Measurements from ENCODE around the gene SLMAP.

SLMAP gene

GRCh38 chr3:57755741-57756527, at the start of gene SLMAP:
SLMAP (plus strand) TSS chr3:57756309; CDS start chr3:57757652, 1,343 bp downstream.
- DNase-seq (ENCODE audit: low spot score), result peak; percentile 94

DNA sequence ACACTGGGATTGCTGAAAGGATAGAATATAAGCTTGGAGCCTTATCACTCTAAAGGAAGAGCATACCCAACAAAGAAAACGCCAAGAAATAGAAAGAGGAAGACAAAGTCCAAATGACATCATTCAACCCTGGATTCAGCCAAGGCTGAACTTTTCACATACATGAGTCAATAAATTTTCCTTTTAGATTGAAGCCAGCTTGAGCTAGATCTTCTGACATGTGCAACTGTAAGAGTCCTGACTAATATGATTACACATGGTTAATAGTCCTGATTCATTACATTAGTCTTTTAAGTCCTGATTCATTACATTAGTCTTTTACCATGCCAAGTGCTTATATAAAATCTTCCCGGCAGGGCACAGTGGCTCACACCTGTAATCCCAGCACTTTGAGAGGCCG, 49.6 kb upstream of the SLMAP start:
- DNase-seq (ENCODE audit: low spot score), result peak; percentile 65

- DNase-seq (ENCODE audit: low spot score), result no peak
These were observed 47.1 kb upstream of the SLMAP start for GRCh38 chr3:57709031-57709430.

DNA sequence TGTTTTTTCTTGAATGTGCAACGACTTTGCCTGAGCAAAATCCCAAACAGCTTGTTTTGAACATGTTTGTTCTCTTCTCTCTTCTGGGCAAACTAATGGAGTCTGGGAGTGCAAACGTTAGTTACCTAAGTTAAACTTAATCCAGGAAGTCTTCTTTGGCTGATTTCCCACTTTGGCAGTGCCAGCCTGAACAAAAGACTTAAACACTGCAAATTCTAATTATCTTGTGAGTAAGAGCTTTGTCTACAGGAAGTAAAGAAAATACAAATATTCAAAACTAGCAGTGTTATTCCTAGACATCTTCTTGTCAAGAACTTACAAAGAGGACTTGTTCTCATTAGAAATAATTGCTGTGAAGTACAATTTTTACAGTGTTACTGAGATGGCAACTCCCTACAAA, 46.5 kb upstream of the SLMAP start:
- DNase-seq (ENCODE audit: low spot score), result no peak

- no peak for DNase-seq (ENCODE audit: low spot score)
These were observed 40.4 kb upstream of the SLMAP start for GRCh38 chr3:57715686-57716085.

DNA sequence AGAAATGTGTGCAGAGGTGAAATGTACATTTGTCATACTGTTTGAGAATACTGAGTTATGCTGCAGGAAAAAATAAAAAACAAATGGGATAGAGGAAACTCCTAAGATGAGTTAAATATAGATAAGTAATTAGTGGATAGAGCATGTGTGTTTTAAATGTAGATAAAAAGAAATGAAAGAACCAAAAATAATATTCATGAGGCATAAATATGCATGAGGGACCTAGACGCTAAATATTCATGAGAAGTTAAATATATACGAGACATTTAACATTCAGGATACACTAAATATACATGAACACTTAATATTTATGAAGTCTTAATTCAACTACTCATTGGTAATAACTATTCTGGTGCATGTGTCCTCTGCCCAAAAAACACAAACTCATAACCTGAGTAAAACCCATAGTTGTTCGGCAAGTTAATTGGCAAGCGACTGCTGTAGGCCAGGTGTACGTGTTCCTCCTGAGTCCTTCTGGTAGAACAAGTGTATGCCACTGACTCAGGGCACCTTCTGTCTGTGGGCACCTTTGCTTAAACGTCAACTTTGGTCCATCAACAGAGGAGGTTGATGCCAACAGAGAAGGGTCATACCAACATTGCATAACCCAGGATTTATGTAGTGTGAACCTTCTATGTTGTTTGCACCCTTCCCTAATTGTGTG, 38.8 kb upstream of the SLMAP start:
- DNase-seq (ENCODE audit: low spot score), result no peak

GRCh38 chr3:57718118-57718517, 38.0 kb upstream of the SLMAP start:
- no peak for DNase-seq (ENCODE audit: low spot score)

GRCh38 chr3:57726397-57726796, 29.7 kb upstream of the SLMAP start:
- no peak for DNase-seq (ENCODE audit: low spot score)

DNA sequence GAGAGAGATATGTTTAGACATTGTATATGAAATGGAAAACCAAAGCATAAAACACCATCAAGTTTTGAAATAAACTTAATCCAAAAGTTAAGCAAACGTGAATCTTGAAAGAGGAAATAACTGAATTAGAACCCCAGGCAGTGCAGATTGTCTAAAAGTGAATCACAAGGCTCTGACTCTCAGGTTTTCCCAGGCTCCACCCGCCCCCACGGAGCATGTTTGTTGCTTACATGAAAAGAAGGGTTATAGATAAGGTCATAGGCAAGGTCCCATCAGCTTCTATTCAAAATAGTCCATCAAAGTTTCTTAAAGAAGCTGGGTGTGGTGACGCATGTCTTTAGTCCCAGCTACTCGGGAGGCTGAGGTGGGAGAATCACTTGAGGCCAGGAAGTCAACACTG, 29.0 kb upstream of the SLMAP start:
- DNase-seq (ENCODE audit: low spot score), result no peak

DNA sequence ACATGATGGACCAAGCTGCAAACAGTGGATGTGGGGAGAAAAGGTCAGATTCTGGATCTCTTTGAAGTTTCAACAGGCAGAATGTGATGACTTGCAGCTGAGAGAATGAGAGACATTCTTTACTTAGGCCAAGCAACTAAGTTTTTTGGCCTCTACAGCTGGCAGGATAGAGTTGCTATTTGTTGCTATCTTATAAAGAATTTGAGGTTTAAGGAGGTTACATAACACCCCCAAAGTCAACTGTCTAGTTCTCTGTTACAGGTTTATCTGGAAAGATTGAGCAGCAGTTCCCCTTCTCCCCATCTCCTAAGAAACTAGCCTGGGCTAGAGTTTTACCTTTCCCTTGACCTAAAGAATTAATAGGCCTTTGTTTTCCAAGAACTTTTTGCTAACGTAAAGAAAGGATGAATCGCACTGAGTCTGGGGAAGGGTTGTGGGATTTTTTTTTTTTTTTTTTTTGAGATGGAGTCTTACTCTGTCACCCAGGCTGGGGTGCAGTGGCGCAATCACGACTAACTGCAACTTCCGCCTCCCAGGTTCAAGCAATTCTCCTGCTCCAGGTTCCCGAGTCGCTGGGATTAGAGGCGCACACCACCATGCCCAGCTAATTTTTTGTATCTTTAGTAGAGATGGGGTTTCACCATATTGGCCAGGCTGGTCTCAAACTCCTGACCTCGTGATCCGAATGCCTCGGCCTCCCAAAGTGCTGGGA, 26.6 kb upstream of the SLMAP start:
- DNase-seq (ENCODE audit: low spot score), result peak; percentile 20

GRCh38 chr3:57730682-57731081, 25.4 kb upstream of the SLMAP start:
- no peak for DNase-seq (ENCODE audit: low spot score)

DNA sequence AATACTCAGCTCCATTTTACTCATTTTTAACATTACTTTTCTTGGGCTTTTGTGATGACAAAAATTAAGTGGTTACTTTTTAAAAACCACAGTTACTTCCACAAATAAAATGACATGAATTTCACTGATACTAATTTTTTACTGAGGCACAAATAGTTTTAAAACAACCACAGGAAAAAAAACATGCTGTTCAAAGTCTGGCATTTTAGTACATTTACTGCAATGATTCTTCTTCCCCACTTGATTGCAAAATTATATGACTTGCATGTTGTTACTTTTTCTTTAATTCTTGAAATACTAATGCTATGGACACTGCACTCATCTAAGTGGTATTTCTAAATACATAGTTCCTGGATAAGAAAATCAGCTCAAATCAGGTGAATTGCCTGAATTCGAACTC, 24.8 kb upstream of the SLMAP start:
- no peak for DNase-seq (ENCODE audit: low spot score)

- DNase-seq (ENCODE audit: low spot score), result peak; percentile 52
These were observed 22.3 kb upstream of the SLMAP start for GRCh38 chr3:57733790-57734189.

- no peak for DNase-seq (ENCODE audit: low spot score)
These were observed 20.7 kb upstream of the SLMAP start for GRCh38 chr3:57735405-57735804.

DNA sequence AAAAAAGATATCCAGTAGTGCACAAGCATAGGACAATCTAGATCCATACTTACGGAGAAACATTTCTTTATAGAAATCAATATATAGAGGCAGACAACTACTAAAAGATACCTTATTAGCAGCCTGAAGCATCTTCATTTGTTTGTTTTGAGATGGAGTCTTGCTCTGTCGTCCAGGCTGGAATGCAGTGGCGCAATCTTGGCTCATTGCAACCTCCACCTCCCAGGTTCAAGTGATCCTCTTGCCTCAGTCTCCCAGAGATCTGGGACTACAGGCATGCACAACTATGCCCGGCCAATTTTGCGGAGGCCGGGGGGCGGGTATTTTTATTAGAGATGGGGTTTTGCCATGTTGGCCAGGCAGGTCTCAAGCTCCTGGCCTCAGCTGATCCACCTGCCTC, 18.3 kb upstream of the SLMAP start:
- DNase-seq (ENCODE audit: low spot score), result no peak

GRCh38 chr3:57738391-57738790, 17.7 kb upstream of the SLMAP start:
- no peak for DNase-seq (ENCODE audit: low spot score)

- DNase-seq (ENCODE audit: low spot score), result no peak
These were observed 16.1 kb upstream of the SLMAP start for GRCh38 chr3:57740027-57740426.

GRCh38 chr3:57743496-57743895, 12.6 kb upstream of the SLMAP start:
- DNase-seq (ENCODE audit: low spot score), result no peak

GRCh38 chr3:57745101-57745500, 11.0 kb upstream of the SLMAP start:
- DNase-seq (ENCODE audit: low spot score), result no peak

DNA sequence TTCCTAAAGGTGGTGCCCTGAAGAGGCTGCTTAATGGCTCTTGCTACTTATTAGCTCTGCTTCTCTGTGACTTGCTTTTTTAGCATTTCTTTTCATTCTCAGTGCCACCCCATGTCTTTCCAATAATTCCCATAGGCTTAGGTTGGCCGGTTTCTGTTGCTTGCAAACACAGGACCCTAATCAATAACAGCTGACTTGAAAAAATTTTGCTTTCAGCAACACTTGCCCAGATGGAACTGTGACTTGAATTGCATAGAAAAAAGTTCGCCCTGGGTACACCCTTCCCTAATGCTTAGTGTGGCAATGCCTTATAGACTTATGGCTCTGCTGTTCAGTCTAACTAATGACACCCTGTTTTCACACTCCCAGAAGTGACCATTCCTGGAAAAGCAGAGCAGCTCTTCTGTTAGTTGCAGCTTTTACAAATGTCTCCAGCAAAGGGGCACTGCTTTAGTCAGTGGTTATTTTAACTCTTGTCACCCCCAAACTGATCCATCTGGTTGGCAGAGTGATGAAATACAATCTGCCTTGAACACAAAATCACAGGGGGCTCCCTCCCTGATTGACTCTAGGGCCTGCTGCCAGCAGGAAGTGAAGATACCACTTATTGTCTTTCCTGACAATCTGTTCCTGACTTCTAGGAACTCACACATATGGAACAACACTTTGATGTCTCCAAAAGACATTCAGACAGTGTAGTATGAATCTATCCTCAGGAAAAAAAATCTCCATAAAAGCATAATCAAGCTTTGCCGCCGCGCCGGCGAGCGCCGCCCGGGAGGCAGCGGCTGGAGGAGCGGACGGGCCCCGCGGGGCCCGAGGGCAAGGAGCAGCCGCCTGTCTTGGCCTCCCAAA, 9.7 kb upstream of the SLMAP start:
- DNase-seq (ENCODE audit: low spot score), result no peak

GRCh38 chr3:57749542-57749941, 6.6 kb upstream of the SLMAP start:
- DNase-seq (ENCODE audit: low spot score), result no peak

DNA sequence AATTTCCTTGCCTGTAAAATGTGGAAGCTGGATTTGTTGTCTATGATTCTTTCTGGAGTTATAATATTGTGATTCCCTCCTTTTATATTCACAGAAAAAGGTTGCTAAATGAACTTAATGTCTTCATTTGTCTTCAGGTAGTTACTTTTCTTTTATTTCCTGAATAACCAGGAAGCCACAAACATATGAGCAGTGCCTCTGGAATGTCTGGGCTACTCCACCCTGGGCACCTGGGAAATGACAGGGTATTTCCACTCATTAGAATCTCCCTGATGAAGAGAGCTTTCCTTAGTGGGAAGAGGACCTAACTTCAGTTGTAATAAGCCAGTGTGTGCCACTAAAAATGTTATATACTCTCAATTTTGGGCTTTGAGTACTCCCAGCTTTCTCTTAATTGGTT, 3.8 kb upstream of the SLMAP start:
- DNase-seq (ENCODE audit: low spot score), result no peak
